H1 (cell line): ENCODE results near the gene DSE. TPM values are rescaled to one million over a fixed set of nuclear protein-coding genes. Genes with fewer than 3 reads are reported as not detected.

Experiments
- CTCF ChIA-PET: fragments of 300-600 bp; sonication (Branson Sonifier 250); formaldehyde crosslinking; loops from one replicate; lab custom pipeline; 2021; ENCODE audit not compliant: partially characterized antibody; lab: Charles Lee
- POLR2A ChIA-PET: fragments of 300-600 bp; sonication (Branson Sonifier 250); formaldehyde crosslinking; loops from one replicate; lab custom pipeline; 2021; ENCODE audit warnings: inconsistent platforms; ENCODE audit not compliant: partially characterized antibody; lab: Charles Lee
- DNase-seq, 2 experiments: peaks; one replicate each; pipeline versions ENCODE4 v3.0.0 to v3.0.0-alpha.2; 2010 to 2022; ENCODE audit warnings: low spot score in 2 of 2, low read depth in 1 of 2, mixed read lengths in 1 of 2
- FAIRE-seq: peaks from 2 replicates; lab custom pipeline; 2011; peaks lifted over from hg19 to GRCh38; lab: Jason Lieb, UNC
- H2AFZ ChIP-seq: 2 replicates; pipeline ENCODE4 v1.8.1; 2012; ENCODE audit warnings: low read length, inconsistent platforms
- H2AK5ac ChIP-seq: 2 replicates; pipeline ENCODE4 v1.6.1; 2013; ENCODE audit warnings: low read depth, low read length
- H2BK120ac ChIP-seq: replicated peaks from 2 replicates; pipeline ENCODE3; 2013; ENCODE audit warnings: low read depth, low read length, inconsistent platforms
- H2BK12ac ChIP-seq: 2 replicates; pipeline ENCODE4 v1.6.1; 2013; ENCODE audit warnings: low read depth, low read length
- H2BK15ac ChIP-seq: 2 replicates; pipeline ENCODE4 v1.6.1; 2013; ENCODE audit warnings: low read length
- H2BK20ac ChIP-seq: 2 replicates; pipeline ENCODE4 v1.6.1; 2013; ENCODE audit warnings: low read length
- H2BK5ac ChIP-seq: 2 replicates; pipeline ENCODE4 v1.6.1; 2013; ENCODE audit warnings: low read depth, low read length
- H3K14ac ChIP-seq: 2 replicates; pipeline ENCODE4 v1.6.1; 2013; ENCODE audit warnings: inconsistent platforms; ENCODE audit not compliant: insufficient read length
- H3K18ac ChIP-seq: 2 replicates; pipeline ENCODE4 v1.6.1; 2013; ENCODE audit warnings: low read length; ENCODE audit errors: extremely low read depth
- H3K23ac ChIP-seq: 2 replicates; pipeline ENCODE4 v1.6.1; 2013; ENCODE audit warnings: inconsistent platforms; ENCODE audit not compliant: insufficient read length
- H3K23me2 ChIP-seq: 2 replicates; pipeline ENCODE4 v1.6.1; 2013; ENCODE audit warnings: low read depth, low read length
- H3K27ac ChIP-seq: 2 replicates; pipeline ENCODE4 v1.6.1; 2011; ENCODE audit warnings: low read depth, low read length, inconsistent platforms
- H3K27me3 ChIP-seq, 4 experiments: replicated peaks in 1 of 4; 1 replicate in 1 of 4; 2 replicates in 3 of 4; pipeline versions ENCODE4 v1.6.1 to v1.8.1; 2011 to 2013; ENCODE audit warnings: low read length in 3 of 4, mild to moderate bottlenecking in 3 of 4, inconsistent platforms in 2 of 4, mixed read lengths in 2 of 4, moderate library complexity in 1 of 4; ENCODE audit not compliant: control insufficient read depth in 3 of 4, insufficient read depth in 3 of 4; ENCODE audit errors: extremely low read depth in 1 of 4
- H3K36me3 ChIP-seq, 4 experiments: 2 replicates each; pipeline versions ENCODE4 v1.6.1 to v1.8.1; 2011 to 2013; ENCODE audit warnings: mild to moderate bottlenecking in 4 of 4, low read length in 3 of 4, moderate library complexity in 2 of 4, control low read depth in 1 of 4, inconsistent platforms in 1 of 4; ENCODE audit not compliant: insufficient read depth in 4 of 4, control insufficient read depth in 2 of 4
- H3K4ac ChIP-seq: replicated peaks from 2 replicates; pipeline ENCODE3; 2013; ENCODE audit warnings: low read length, low read depth, mixed read lengths, inconsistent platforms; ENCODE audit not compliant: insufficient read length
- H3K4me1 ChIP-seq, 4 experiments: replicated peaks in 1 of 4; 1 replicate in 1 of 4; 2 replicates in 3 of 4; pipeline versions ENCODE4 v1.6.1 to v1.8.1; 2011 to 2013; ENCODE audit warnings: low read length in 3 of 4, inconsistent platforms in 2 of 4, mixed read lengths in 1 of 4; ENCODE audit not compliant: insufficient read depth in 4 of 4, control insufficient read depth in 3 of 4
- H3K4me2 ChIP-seq, 2 experiments: 2 replicates each; pipeline versions ENCODE4 v1.6.1 to v1.8.1; 2011 to 2013; ENCODE audit warnings: low read depth in 2 of 2, low read length in 2 of 2, control low read depth in 1 of 2, inconsistent platforms in 1 of 2, mild to moderate bottlenecking in 1 of 2; ENCODE audit not compliant: insufficient read depth in 1 of 2
- H3K4me3 ChIP-seq, 4 experiments: fragments of 200-600, 300-600 bp in 1 of 4; sonication (generic), shearing (Covaris generic), sonication (Bioruptor Twin) in 1 of 4; 2 replicates each; pipeline versions ENCODE4 v1.5.1 to v1.8.1; 2011 to 2016; ENCODE audit warnings: low read length in 4 of 4, low read depth in 3 of 4, control low read depth in 2 of 4, inconsistent platforms in 2 of 4, mild to moderate bottlenecking in 2 of 4, mixed read lengths in 1 of 4, moderate library complexity in 1 of 4; ENCODE audit not compliant: insufficient read depth in 2 of 4; ENCODE audit errors: extremely low read depth in 1 of 4
- H3K56ac ChIP-seq: replicated peaks from 2 replicates; pipeline ENCODE3; 2013; ENCODE audit warnings: low read depth, mild to moderate bottlenecking, mixed read lengths, low read length, inconsistent platforms; ENCODE audit not compliant: insufficient read length
- H3K79me1 ChIP-seq: 2 replicates; pipeline ENCODE4 v1.6.1; 2013; ENCODE audit warnings: low read depth, low read length, control low read depth
- H3K79me2 ChIP-seq, 2 experiments: 2 replicates each; pipeline versions ENCODE4 v1.6.1 to v1.8.1; 2012 to 2013; ENCODE audit warnings: low read length in 2 of 2, mild to moderate bottlenecking in 2 of 2, inconsistent platforms in 1 of 2; ENCODE audit not compliant: insufficient read depth in 2 of 2, control insufficient read depth in 1 of 2
- H3K9ac ChIP-seq, 4 experiments: replicated peaks in 1 of 4; 1 replicate in 1 of 4; 2 replicates in 3 of 4; pipeline versions ENCODE4 v1.6.1 to v1.8.1; 2011 to 2013; ENCODE audit warnings: low read depth in 3 of 4, low read length in 3 of 4, control low read depth in 2 of 4, mild to moderate bottlenecking in 2 of 4, moderate library complexity in 2 of 4, inconsistent platforms in 1 of 4; ENCODE audit errors: extremely low read depth in 1 of 4
- H3K9me3 ChIP-seq, 2 experiments: 2 replicates each; pipeline versions ENCODE4 v1.6.1 to v1.8.1; 2012 to 2013; ENCODE audit warnings: mild to moderate bottlenecking in 2 of 2, moderate library complexity in 2 of 2, control low read depth in 1 of 2, inconsistent platforms in 1 of 2, low read depth in 1 of 2, low read length in 1 of 2, mixed read lengths in 1 of 2; ENCODE audit not compliant: insufficient read depth in 2 of 2
- H4K20me1 ChIP-seq, 2 experiments: replicated peaks in 1 of 2; 2 replicates each; pipeline versions ENCODE3 to v1.8.1; 2011 to 2013; ENCODE audit warnings: inconsistent platforms in 2 of 2, low read length in 2 of 2, mild to moderate bottlenecking in 1 of 2; ENCODE audit not compliant: insufficient read depth in 2 of 2, control insufficient read depth in 1 of 2
- H4K5ac ChIP-seq: 2 replicates; pipeline ENCODE4 v1.6.1; 2013; ENCODE audit warnings: low read length, low read depth, mixed read lengths, inconsistent platforms; ENCODE audit not compliant: insufficient read length
- H4K8ac ChIP-seq: 2 replicates; pipeline ENCODE4 v1.8.0; 2013; ENCODE audit warnings: mild to moderate bottlenecking, moderate library complexity, low read length, inconsistent platforms; ENCODE audit not compliant: insufficient read depth; ENCODE audit errors: extremely low read depth
- H4K91ac ChIP-seq: replicated peaks from 2 replicates; pipeline ENCODE3; 2013; ENCODE audit warnings: low read length, mixed read lengths, inconsistent platforms; ENCODE audit not compliant: insufficient read length
- ASH2L ChIP-seq: fragments of 200-600, 300-600 bp; sonication (generic); IDR thresholded peaks from one replicate; pipeline ENCODE4 v1.7.1; 2017; ENCODE audit warnings: low read length
- BRCA1 ChIP-seq: IDR thresholded peaks from 2 replicates; pipeline ENCODE4 v1.6.1; 2012; ENCODE audit warnings: low read depth, low read length, improper control_type of control experiment
- WGBS, 2 experiments: shearing (Covaris generic) in 1 of 2; methylation state at CpG; one replicate each; pipeline versions ENCODE4 v1.1.6 to v1.1.7; 2013 to 2015; ENCODE audit warnings: low lambda C conversion rate in 2 of 2, mixed read lengths in 2 of 2, inconsistent platforms in 1 of 2, low coverage in 1 of 2, missing lambda C conversion rate in 1 of 2; ENCODE audit not compliant: insufficient replicate concordance in 2 of 2, insufficient coverage in 1 of 2, insufficient read length in 1 of 2; ENCODE audit errors: extremely low coverage in 1 of 2, missing lambda C conversion rate in 1 of 2; 5-methylcytosine and 5-hydroxymethylcytosine counted together
- polyA plus RNA-seq, 7 experiments: library from polyadenylated mRNA; depleted of rRNA in 3 of 7; stranded (reverse) in 5 of 7; unstranded in 2 of 7; fragments of >200 nt in 5 of 7; fragments of 200-250 nt in 2 of 7; gene quantifications; 1 replicate in 5 of 7; 2 replicates in 1 of 7; 4 replicates in 1 of 7; pipeline versions ENCODE4 v1.2.1 to v1.2.3, GENCODE V29; 2011 to 2013; ENCODE audit warnings: missing spikeins in 2 of 7, mixed read lengths in 2 of 7
- total RNA-seq: library from RNA; stranded (reverse); fragmentation: NEBNext Ultra II Directional; extraction: Animal tissue kit (Norgen Biotek cat#: 25700); gene quantifications from 2 replicates; pipeline ENCODE4 v1.2.1, GENCODE V29; 2021

The DSE gene
- total and polyA plus RNA-seq, 2 of the 8 experiments (the other 6 are each of a cell fraction or from before 2014, with no cell fraction given): 32.5 to 94.4 TPM

- no peak overlapping the region for H3K4me3 ChIP-seq
- no peak overlapping the region for H4K8ac ChIP-seq
- H3K27ac ChIP-seq: no peak overlapping the region
- POLR2A ChIA-PET: interaction anchor here (1.0 to 1.2 kb wide), 2 partner anchors 10 to 117 kb away, joined by 3 to 4 read pairs; partner anchors contain the start of gene TSPYL1
- H4K5ac ChIP-seq: no peak overlapping the region
- no peaks in the 10 kb centered on the region for H3K23me2 ChIP-seq
- H2BK20ac ChIP-seq: no peak overlapping the region
- no peak overlapping the region for H3K4me2 ChIP-seq
- H4K91ac ChIP-seq: no peak overlapping the region
- TF ChIP-seq ASH2L (no peak), BRCA1 (no peak)
- WGBS, 2 experiments: 94% methylated on average over 5 of the region's 5 CpGs; no CpG with 5 or more reads in 1 of the 2 experiments
- H3K9ac ChIP-seq: no peak overlapping the region; a peak in 1 of 7 replicates
- H3K56ac ChIP-seq: no peak overlapping the region
- no peak overlapping the region for H3K18ac ChIP-seq
- H2AFZ ChIP-seq: no peak overlapping the region
- H2BK12ac ChIP-seq: no peak overlapping the region
- peaks cover 0 to 2% (median 0%) of the 10 kb centered on the region in 4 experiments; a peak in 2 of 7 replicates for H3K4me1 ChIP-seq
- FAIRE-seq: no peak
- CTCF ChIA-PET: interaction anchor here (1.2 to 1.6 kb wide), 3 partner anchors 11 to 117 kb away, joined by 3 read pairs; no protein-coding TSS in a partner anchor
- H2BK5ac ChIP-seq: no peak overlapping the region
- peaks cover 0 to 2% (median 0%) of the 10 kb centered on the region in 4 experiments; a peak in 1 of 7 replicates for H3K27me3 ChIP-seq
- no peak overlapping the region for H3K4ac ChIP-seq
- DNase-seq: no peak
- peaks cover 5% of the 10 kb centered on the region; the same call in 1 of the 2 replicates for H3K79me1 ChIP-seq
- no peak overlapping the region for H3K23ac ChIP-seq
- H2BK15ac ChIP-seq: no peak overlapping the region
- no peak overlapping the region for H2BK120ac ChIP-seq
- no peak overlapping the region; the same call in 1 of the 2 replicates for H2AK5ac ChIP-seq
- H3K14ac ChIP-seq: no peak overlapping the region
- peaks cover 0 to 4% (median 1%) of the 10 kb centered on the region in 4 experiments; a peak in 3 of 8 replicates for H3K36me3 ChIP-seq
- peaks cover 0 to 83% of the 10 kb centered on the region in 2 experiments; a peak in 2 of 4 replicates for H3K79me2 ChIP-seq
- H3K9me3 ChIP-seq: no peaks in the 10 kb centered on the region
- H4K20me1 ChIP-seq: peaks cover 4 to 5% of the 10 kb centered on the region in 2 experiments
Observed at GRCh38 chr6:116396441-116396840, 25.7 kb downstream of the DSE start.
